Liver (tissue), 9 donors: Measurements from ENCODE around the gene ARID5B. TPM values are rescaled to one million over a fixed set of nuclear protein-coding genes. Genes with fewer than 3 reads are reported as not detected.
A peak's percentile ranks its signal among the peaks of the same experiment; 100 is the strongest.

Experiments used
- DNase-seq: peaks from one replicate; pipeline ENCODE4 v3.0.0-alpha.2; 2017; ENCODE audit warnings: low spot score
- H3K27ac ChIP-seq, 2 donors: one replicate each; pipeline ENCODE4 v1.7.0; 2013; ENCODE audit warnings: inconsistent platforms in 2 of 2, low read length in 2 of 2, control low read depth in 1 of 2, low read depth in 1 of 2, mild to moderate bottlenecking in 1 of 2
- H3K27me3 ChIP-seq, 4 donors: one replicate each; pipeline versions ENCODE4 v1.6.1 to v1.7.0; 2013; ENCODE audit warnings: low read length in 3 of 4, inconsistent platforms in 1 of 4, mild to moderate bottlenecking in 1 of 4, moderate library complexity in 1 of 4; ENCODE audit not compliant: control insufficient read depth in 4 of 4, insufficient read depth in 4 of 4
- H3K36me3 ChIP-seq, 4 donors: one replicate each; pipeline versions ENCODE4 v1.6.1 to v1.7.0; 2013; ENCODE audit warnings: low read length in 3 of 4, mild to moderate bottlenecking in 3 of 4, low read depth in 1 of 4, moderate library complexity in 1 of 4; ENCODE audit not compliant: control insufficient read depth in 4 of 4, insufficient read depth in 3 of 4
- H3K4me1 ChIP-seq, 4 donors: one replicate each; pipeline versions ENCODE4 v1.6.1 to v1.7.0; 2013; ENCODE audit warnings: low read length in 3 of 4, mild to moderate bottlenecking in 3 of 4, moderate library complexity in 1 of 4; ENCODE audit not compliant: control insufficient read depth in 4 of 4, insufficient read depth in 4 of 4
- H3K4me3 ChIP-seq, 3 donors: one replicate each; pipeline versions ENCODE4 v1.6.1 to v1.7.0; 2013; ENCODE audit warnings: low read length in 3 of 3, control low read depth in 1 of 3, low read depth in 1 of 3, mild to moderate bottlenecking in 1 of 3
- H3K9ac ChIP-seq, 2 donors: one replicate each; pipeline ENCODE4 v1.7.0; 2013; ENCODE audit warnings: low read length in 2 of 2, mild to moderate bottlenecking in 2 of 2, moderate library complexity in 2 of 2, control low read depth in 1 of 2, low read depth in 1 of 2
- H3K9me3 ChIP-seq, 4 donors: one replicate each; pipeline versions ENCODE4 v1.6.1 to v1.7.0; 2013; ENCODE audit warnings: low read length in 3 of 4; ENCODE audit not compliant: control insufficient read depth in 4 of 4
- CTCF ChIP-seq: fragments of 150-350 bp; IDR thresholded peaks from 2 replicates; pipeline ENCODE4 v1.5.1; 2017; ENCODE audit warnings: improper control_type of control experiment, low read depth, low read length; ENCODE audit not compliant: missing input control
- FOXA1 ChIP-seq: IDR thresholded peaks from 2 replicates; pipeline ENCODE4 v1.6.1; 2016; ENCODE audit warnings: antibody characterized with exemption
- FOXA2 ChIP-seq: IDR thresholded peaks from 2 replicates; pipeline ENCODE4 v1.6.1; 2016; ENCODE audit warnings: antibody characterized with exemption
- GABPA ChIP-seq, 2 donors: IDR thresholded peaks in 1 of 2; conservative IDR thresholded peaks in 1 of 2; 2 replicates each; pipeline ENCODE4 v1.6.1; 2016; ENCODE audit warnings: antibody characterized with exemption in 2 of 2, mild to moderate bottlenecking in 1 of 2, moderate library complexity in 1 of 2
- HNF4A ChIP-seq, 2 donors: conservative IDR thresholded peaks; 2 replicates each; pipeline ENCODE4 v1.6.1; 2016; ENCODE audit warnings: antibody characterized with exemption in 2 of 2, mild to moderate bottlenecking in 2 of 2
- HNF4G ChIP-seq: IDR thresholded peaks from 2 replicates; pipeline ENCODE4 v1.6.1; 2016; ENCODE audit warnings: antibody characterized with exemption
- JUND ChIP-seq, 2 donors: IDR thresholded peaks; 2 replicates each; pipeline ENCODE4 v1.6.1; 2016; ENCODE audit warnings: antibody characterized with exemption in 2 of 2
- NR2F2 ChIP-seq: IDR thresholded peaks from 2 replicates; pipeline ENCODE4 v1.6.1; 2016; ENCODE audit warnings: antibody characterized with exemption
- RAD21 ChIP-seq, 2 donors: IDR thresholded peaks; 2 replicates each; pipeline ENCODE4 v1.6.1; 2016; ENCODE audit warnings: antibody characterized with exemption in 2 of 2, mild to moderate bottlenecking in 2 of 2
- RXRA ChIP-seq, 2 donors: IDR thresholded peaks; 2 replicates each; pipeline ENCODE4 v1.6.1; 2017 to 2018; ENCODE audit warnings: antibody characterized with exemption in 2 of 2, mild to moderate bottlenecking in 1 of 2
- SP1 ChIP-seq: IDR thresholded peaks from 2 replicates; pipeline ENCODE4 v1.6.1; 2018; ENCODE audit warnings: antibody characterized with exemption, mild to moderate bottlenecking
- TAF1 ChIP-seq: conservative IDR thresholded peaks from 2 replicates; pipeline ENCODE4 v1.6.1; 2016; ENCODE audit warnings: antibody characterized with exemption, mild to moderate bottlenecking
- YY1 ChIP-seq: IDR thresholded peaks from 2 replicates; pipeline ENCODE4 v1.6.1; 2016; ENCODE audit warnings: antibody characterized with exemption, mild to moderate bottlenecking
- WGBS: extraction: QIAGEN DNeasy Blood & Tissue Kit; methylation state at CpG from one replicate; pipeline ENCODE4 v1.1.7; 2013; 5-methylcytosine and 5-hydroxymethylcytosine counted together
- polyA plus RNA-seq, 2 donors: library from polyadenylated mRNA; stranded (reverse) in 1 of 2; unstranded in 1 of 2; fragments of 200-250 nt in 1 of 2; fragments of >200 nt in 1 of 2; fragmentation: Nextera tagmentation in 1 of 2; extraction: Ambion mirVana in 1 of 2; gene quantifications; one replicate each; pipeline versions ENCODE4 v1.2.1 to v1.2.3, GENCODE V29; 2013 to 2015
- total RNA-seq, 2 donors: library from RNA; depleted of rRNA; stranded (reverse); fragments of >200 nt; gene quantifications; one replicate each; pipeline ENCODE4 v1.2.3, GENCODE V29; 2014
- TF ChIP-seq, protein P1 (sequence below): IDR thresholded peaks from 2 replicates; pipeline ENCODE4 v1.6.1; 2016; ENCODE audit warnings: antibody characterized with exemption
- TF ChIP-seq, protein P2 (sequence below): IDR thresholded peaks from 2 replicates; pipeline ENCODE4 v1.6.1; 2016; ENCODE audit warnings: antibody characterized with exemption, mild to moderate bottlenecking
- TF ChIP-seq, protein P3 (sequence below): IDR thresholded peaks from 2 replicates; pipeline ENCODE4 v1.6.1; 2016; ENCODE audit warnings: antibody characterized with exemption
- donor health status: healthy.
- donor health status: healthy.
- donor health status: healthy.
- donor health status: healthy.
- donor health status: healthy.

Gene ARID5B
- total and polyA plus RNA-seq, 4 donors, result 1.3 to 6.4 (median 5.2) TPM

- H3K4me1 ChIP-seq, result peaks cover 9 to 18% (median 14%) of the 10 kb centered on the region in 4 donors
- peaks cover 0 to 5% (median under 1%) of the 10 kb centered on the region in 4 donors for H3K36me3 ChIP-seq
- TF ChIP-seq RAD21 (IDR thresholded peaks at IDR 0.05) (no peak), HNF4A (conservative IDR thresholded peaks at IDR 0.05) (no peak), GABPA (IDR thresholded peaks at IDR 0.05 in 1 of 2, conservative IDR thresholded peaks at IDR 0.05 in 1 of 2) (no peak)
- H3K9ac ChIP-seq, result no peak overlapping the region
- no peak for DNase-seq
- 12% methylated on average over 1 of the region's 1 CpG for WGBS
- no peaks in the 10 kb centered on the region for H3K27me3 ChIP-seq
- peak overlapping the region; percentile 28 to 47 for H3K27ac ChIP-seq
- no peak overlapping the region for H3K4me3 ChIP-seq
- no peaks in the 10 kb centered on the region for H3K9me3 ChIP-seq
Measured at GRCh38 chr10:62058896-62059216, 157.4 kb downstream of the ARID5B start.

- no peak for TF ChIP-seq RXRA (IDR thresholded peaks at IDR 0.05)
- TF ChIP-seq YY1, result peak; percentile 46
- TF ChIP-seq FOXA1, result no peak
- no peak for TF ChIP-seq RAD21 (IDR thresholded peaks at IDR 0.05)
- TF ChIP-seq HNF4A (conservative IDR thresholded peaks at IDR 0.05), result peak; percentile 71 to 87
- TF ChIP-seq FOXA2, result no peak
- TF ChIP-seq, protein P1, sequence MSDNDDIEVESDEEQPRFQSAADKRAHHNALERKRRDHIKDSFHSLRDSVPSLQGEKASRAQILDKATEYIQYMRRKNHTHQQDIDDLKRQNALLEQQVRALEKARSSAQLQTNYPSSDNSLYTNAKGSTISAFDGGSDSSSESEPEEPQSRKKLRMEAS, result no peak
- TF ChIP-seq, protein P2, sequence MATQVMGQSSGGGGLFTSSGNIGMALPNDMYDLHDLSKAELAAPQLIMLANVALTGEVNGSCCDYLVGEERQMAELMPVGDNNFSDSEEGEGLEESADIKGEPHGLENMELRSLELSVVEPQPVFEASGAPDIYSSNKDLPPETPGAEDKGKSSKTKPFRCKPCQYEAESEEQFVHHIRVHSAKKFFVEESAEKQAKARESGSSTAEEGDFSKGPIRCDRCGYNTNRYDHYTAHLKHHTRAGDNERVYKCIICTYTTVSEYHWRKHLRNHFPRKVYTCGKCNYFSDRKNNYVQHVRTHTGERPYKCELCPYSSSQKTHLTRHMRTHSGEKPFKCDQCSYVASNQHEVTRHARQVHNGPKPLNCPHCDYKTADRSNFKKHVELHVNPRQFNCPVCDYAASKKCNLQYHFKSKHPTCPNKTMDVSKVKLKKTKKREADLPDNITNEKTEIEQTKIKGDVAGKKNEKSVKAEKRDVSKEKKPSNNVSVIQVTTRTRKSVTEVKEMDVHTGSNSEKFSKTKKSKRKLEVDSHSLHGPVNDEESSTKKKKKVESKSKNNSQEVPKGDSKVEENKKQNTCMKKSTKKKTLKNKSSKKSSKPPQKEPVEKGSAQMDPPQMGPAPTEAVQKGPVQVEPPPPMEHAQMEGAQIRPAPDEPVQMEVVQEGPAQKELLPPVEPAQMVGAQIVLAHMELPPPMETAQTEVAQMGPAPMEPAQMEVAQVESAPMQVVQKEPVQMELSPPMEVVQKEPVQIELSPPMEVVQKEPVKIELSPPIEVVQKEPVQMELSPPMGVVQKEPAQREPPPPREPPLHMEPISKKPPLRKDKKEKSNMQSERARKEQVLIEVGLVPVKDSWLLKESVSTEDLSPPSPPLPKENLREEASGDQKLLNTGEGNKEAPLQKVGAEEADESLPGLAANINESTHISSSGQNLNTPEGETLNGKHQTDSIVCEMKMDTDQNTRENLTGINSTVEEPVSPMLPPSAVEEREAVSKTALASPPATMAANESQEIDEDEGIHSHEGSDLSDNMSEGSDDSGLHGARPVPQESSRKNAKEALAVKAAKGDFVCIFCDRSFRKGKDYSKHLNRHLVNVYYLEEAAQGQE, result no peak
- TF ChIP-seq JUND (IDR thresholded peaks at IDR 0.05), result no peak
- TF ChIP-seq SP1, result peak; percentile 54
- no peak for TF ChIP-seq CTCF
- no peak for TF ChIP-seq TAF1
- peak in 1 of 2 donors; percentile 25 for TF ChIP-seq GABPA (IDR thresholded peaks at IDR 0.05 in 1 of 2, conservative IDR thresholded peaks at IDR 0.05 in 1 of 2)
- peak; percentile 53 for TF ChIP-seq HNF4G
- TF ChIP-seq NR2F2, result no peak
- TF ChIP-seq, protein P3, sequence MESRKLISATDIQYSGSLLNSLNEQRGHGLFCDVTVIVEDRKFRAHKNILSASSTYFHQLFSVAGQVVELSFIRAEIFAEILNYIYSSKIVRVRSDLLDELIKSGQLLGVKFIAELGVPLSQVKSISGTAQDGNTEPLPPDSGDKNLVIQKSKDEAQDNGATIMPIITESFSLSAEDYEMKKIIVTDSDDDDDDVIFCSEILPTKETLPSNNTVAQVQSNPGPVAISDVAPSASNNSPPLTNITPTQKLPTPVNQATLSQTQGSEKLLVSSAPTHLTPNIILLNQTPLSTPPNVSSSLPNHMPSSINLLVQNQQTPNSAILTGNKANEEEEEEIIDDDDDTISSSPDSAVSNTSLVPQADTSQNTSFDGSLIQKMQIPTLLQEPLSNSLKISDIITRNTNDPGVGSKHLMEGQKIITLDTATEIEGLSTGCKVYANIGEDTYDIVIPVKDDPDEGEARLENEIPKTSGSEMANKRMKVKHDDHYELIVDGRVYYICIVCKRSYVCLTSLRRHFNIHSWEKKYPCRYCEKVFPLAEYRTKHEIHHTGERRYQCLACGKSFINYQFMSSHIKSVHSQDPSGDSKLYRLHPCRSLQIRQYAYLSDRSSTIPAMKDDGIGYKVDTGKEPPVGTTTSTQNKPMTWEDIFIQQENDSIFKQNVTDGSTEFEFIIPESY, result no peak
- no peaks in the 10 kb centered on the region for H3K27me3 ChIP-seq
- H3K36me3 ChIP-seq, result peaks cover 0 to 5% (median under 1%) of the 10 kb centered on the region in 4 donors
- 50% methylated on average over 4 of the region's 4 CpGs for WGBS
- DNase-seq, result no peak
- H3K9me3 ChIP-seq, result no peaks in the 10 kb centered on the region
- H3K4me3 ChIP-seq, result no peak overlapping the region
- peak overlapping the region in 1 of 2 donors; percentile 36 for H3K9ac ChIP-seq
- peak overlapping the region; percentile 28 to 47 for H3K27ac ChIP-seq
- peaks cover 9 to 18% (median 14%) of the 10 kb centered on the region in 4 donors for H3K4me1 ChIP-seq
Measured at GRCh38 chr10:62059217-62059920, 157.9 kb downstream of the ARID5B start.
